ENCODE measurements around the gene KIF5A.

GRCh38 chr12:57539134-57539768, 10.6 kb upstream of the KIF5A start:
- TF ChIP-seq POLR2A (IDR thresholded peaks at IDR 0.05; ENCODE audit: low read depth) (no peak), CTCF (IDR thresholded peaks at IDR 0.05) (no peak), POLR2AphosphoS5 (IDR thresholded peaks at IDR 0.05) (no peak), EP300 (IDR thresholded peaks at IDR 0.05) (no peak)

Data from esophagus muscularis mucosa (tissue), 4 donors.